ENCODE data around the gene PRICKLE1. TPM values are rescaled to one million over a fixed set of nuclear protein-coding genes. Genes with fewer than 3 reads are reported as not detected.

PRICKLE1 gene
- total and polyA plus RNA-seq, 10 of the 15 experiments (the other 5 are each of a cell fraction or from before 2014, with no cell fraction given): 0.47 to 2.8 (median 0.86) TPM

DNA sequence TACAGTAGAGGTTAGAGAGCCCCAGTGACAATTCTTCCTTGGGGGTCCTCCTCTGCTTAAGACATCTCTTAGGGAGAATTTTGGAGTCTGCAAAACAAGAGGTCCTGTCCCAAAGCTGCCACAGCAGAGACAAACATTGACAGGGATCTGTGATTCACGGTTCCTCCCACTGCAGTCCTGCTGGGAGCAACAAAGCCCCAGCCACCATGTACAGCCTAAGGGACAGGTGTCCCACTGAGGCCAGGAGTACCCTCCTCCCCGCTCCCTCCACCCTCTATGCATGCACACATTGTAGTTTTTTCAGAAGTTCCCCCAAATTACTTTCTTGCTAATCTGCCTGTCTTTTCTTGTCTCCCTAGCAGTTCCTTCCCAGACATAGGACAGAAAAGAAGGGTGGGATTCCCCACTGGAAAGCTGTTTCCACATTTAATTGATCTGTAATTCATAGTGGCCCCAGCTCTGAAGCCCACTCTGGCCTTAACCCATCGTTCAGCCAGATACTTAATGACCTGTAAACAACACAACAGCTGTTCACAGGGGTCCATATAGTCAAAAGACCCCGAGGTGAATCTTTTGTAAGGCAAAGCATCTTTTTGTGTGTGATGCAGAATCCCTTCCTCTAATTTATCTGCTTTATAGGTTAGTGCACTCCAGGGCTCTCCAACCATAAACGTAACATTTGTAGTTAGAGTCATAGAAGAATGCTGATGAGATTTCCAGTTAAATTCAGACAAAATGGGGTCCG lies 13.9 kb upstream of the PRICKLE1 start:
- no peak overlapping the region for H3K4me3 ChIP-seq
- SMC1A ChIA-PET (ENCODE audit: uncharacterized antibody, unreplicated experiment): no interaction called here
- BruUV-seq (replicated peaks): no TSS peak
- H3K27ac ChIP-seq (ENCODE audit: control insufficient read depth, insufficient read depth): no peak overlapping the region
- H4K20me1 ChIP-seq (ENCODE audit: control insufficient read depth, insufficient read depth): no peaks in the 10 kb centered on the region
- no peak overlapping the region for H2AFZ ChIP-seq (ENCODE audit: control insufficient read depth, low read depth, low read length)
- no peaks in the 10 kb centered on the region for H3K4me1 ChIP-seq (ENCODE audit: control insufficient read depth, insufficient read depth, low read length)
- ATAC-seq: no peak
- FAIRE-seq: no peak
- no peak overlapping the region for H3K9ac ChIP-seq (ENCODE audit: control insufficient read depth, insufficient read depth, low read length)
- H3K27me3 ChIP-seq (replicated peaks in 1 of 2; ENCODE audit: control insufficient read depth in 2 of 2, insufficient read depth in 2 of 2, low read length in 1 of 2): no peaks in the 10 kb centered on the region
- H3K79me2 ChIP-seq (ENCODE audit: control insufficient read depth, insufficient read depth, low read length): no peaks in the 10 kb centered on the region
- RAD21 ChIA-PET (ENCODE audit: unreplicated experiment): no interaction called here
- H3K4me2 ChIP-seq (ENCODE audit: control insufficient read depth, insufficient read depth): no peak overlapping the region
- CTCF ChIA-PET: no interaction called here
- no peak for DNase-seq (ENCODE audit: low read depth, low spot score)
- intact Hi-C loops (cut with micrococcal nuclease; ENCODE audit: unreplicated experiment): no loop called here
- H3K9me3 ChIP-seq (replicated peaks; ENCODE audit: control insufficient read depth, insufficient read depth, low read length): no peaks in the 10 kb centered on the region
- in situ Hi-C loops (cut with MboI): loop anchor here (25.0 kb wide), 1 partner anchor 109 kb away; no protein-coding TSS in a partner anchor
- no peaks in the 10 kb centered on the region for H3K36me3 ChIP-seq (ENCODE audit: control insufficient read depth in 2 of 2, insufficient read depth in 2 of 2, low read length in 1 of 2)
- 19% methylated on average over 6 of the region's 6 CpGs for whole genome bisulfite sequencing (ENCODE audit: insufficient coverage, insufficient replicate concordance, low lambda C conversion rate, missing lambda C conversion rate)
- POLR2A ChIA-PET: no interaction called here
- TF ChIP-seq SMARCA5 (IDR thresholded peaks at IDR 0.05) (no peak), NR2F1 (conservative IDR thresholded peaks at IDR 0.05) (no peak), JUND (IDR thresholded peaks at IDR 0.05; ENCODE audit: low read depth, low read length) (no peak), ZNF207 (IDR thresholded peaks at IDR 0.05; ENCODE audit: borderline replicate concordance) (no peak), ATF7 (IDR thresholded peaks at IDR 0.05; ENCODE audit: low read depth) (no peak), BACH1 (IDR thresholded peaks at IDR 0.05; ENCODE audit: borderline replicate concordance) (no peak), YBX1 (IDR thresholded peaks at IDR 0.05) (no peak), TCF3 (IDR thresholded peaks at IDR 0.05; ENCODE audit: borderline replicate concordance, insufficient read depth, low read depth, low read length) (no peak)
- TF ChIP-seq, protein P1, sequence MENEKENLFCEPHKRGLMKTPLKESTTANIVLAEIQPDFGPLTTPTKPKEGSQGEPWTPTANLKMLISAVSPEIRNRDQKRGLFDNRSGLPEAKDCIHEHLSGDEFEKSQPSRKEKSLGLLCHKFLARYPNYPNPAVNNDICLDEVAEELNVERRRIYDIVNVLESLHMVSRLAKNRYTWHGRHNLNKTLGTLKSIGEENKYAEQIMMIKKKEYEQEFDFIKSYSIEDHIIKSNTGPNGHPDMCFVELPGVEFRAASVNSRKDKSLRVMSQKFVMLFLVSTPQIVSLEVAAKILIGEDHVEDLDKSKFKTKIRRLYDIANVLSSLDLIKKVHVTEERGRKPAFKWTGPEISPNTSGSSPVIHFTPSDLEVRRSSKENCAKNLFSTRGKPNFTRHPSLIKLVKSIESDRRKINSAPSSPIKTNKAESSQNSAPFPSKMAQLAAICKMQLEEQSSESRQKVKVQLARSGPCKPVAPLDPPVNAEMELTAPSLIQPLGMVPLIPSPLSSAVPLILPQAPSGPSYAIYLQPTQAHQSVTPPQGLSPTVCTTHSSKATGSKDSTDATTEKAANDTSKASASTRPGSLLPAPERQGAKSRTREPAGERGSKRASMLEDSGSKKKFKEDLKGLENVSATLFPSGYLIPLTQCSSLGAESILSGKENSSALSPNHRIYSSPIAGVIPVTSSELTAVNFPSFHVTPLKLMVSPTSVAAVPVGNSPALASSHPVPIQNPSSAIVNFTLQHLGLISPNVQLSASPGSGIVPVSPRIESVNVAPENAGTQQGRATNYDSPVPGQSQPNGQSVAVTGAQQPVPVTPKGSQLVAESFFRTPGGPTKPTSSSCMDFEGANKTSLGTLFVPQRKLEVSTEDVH (IDR thresholded peaks at IDR 0.05; ENCODE audit: low read depth, partially characterized antibody): no peak
- TF ChIP-seq, protein P2, sequence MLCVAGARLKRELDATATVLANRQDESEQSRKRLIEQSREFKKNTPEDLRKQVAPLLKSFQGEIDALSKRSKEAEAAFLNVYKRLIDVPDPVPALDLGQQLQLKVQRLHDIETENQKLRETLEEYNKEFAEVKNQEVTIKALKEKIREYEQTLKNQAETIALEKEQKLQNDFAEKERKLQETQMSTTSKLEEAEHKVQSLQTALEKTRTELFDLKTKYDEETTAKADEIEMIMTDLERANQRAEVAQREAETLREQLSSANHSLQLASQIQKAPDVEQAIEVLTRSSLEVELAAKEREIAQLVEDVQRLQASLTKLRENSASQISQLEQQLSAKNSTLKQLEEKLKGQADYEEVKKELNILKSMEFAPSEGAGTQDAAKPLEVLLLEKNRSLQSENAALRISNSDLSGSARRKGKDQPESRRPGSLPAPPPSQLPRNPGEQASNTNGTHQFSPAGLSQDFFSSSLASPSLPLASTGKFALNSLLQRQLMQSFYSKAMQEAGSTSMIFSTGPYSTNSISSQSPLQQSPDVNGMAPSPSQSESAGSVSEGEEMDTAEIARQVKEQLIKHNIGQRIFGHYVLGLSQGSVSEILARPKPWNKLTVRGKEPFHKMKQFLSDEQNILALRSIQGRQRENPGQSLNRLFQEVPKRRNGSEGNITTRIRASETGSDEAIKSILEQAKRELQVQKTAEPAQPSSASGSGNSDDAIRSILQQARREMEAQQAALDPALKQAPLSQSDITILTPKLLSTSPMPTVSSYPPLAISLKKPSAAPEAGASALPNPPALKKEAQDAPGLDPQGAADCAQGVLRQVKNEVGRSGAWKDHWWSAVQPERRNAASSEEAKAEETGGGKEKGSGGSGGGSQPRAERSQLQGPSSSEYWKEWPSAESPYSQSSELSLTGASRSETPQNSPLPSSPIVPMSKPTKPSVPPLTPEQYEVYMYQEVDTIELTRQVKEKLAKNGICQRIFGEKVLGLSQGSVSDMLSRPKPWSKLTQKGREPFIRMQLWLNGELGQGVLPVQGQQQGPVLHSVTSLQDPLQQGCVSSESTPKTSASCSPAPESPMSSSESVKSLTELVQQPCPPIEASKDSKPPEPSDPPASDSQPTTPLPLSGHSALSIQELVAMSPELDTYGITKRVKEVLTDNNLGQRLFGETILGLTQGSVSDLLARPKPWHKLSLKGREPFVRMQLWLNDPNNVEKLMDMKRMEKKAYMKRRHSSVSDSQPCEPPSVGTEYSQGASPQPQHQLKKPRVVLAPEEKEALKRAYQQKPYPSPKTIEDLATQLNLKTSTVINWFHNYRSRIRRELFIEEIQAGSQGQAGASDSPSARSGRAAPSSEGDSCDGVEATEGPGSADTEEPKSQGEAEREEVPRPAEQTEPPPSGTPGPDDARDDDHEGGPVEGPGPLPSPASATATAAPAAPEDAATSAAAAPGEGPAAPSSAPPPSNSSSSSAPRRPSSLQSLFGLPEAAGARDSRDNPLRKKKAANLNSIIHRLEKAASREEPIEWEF (IDR thresholded peaks at IDR 0.05; ENCODE audit: insufficient replicate concordance, low read depth, low read length): no peak
- TF ChIP-seq, protein P3, sequence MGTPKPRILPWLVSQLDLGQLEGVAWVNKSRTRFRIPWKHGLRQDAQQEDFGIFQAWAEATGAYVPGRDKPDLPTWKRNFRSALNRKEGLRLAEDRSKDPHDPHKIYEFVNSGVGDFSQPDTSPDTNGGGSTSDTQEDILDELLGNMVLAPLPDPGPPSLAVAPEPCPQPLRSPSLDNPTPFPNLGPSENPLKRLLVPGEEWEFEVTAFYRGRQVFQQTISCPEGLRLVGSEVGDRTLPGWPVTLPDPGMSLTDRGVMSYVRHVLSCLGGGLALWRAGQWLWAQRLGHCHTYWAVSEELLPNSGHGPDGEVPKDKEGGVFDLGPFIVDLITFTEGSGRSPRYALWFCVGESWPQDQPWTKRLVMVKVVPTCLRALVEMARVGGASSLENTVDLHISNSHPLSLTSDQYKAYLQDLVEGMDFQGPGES (IDR thresholded peaks at IDR 0.05): no peak

Data from GM12878 (cell line).